ENCODE data around the gene TMEM51.
"Not testable (repeated sequence)": the region's sequence is repeated elsewhere in the genome, so short reads cannot be mapped to it uniquely, and the experiment has no call there.

Gene TMEM51

DNA sequence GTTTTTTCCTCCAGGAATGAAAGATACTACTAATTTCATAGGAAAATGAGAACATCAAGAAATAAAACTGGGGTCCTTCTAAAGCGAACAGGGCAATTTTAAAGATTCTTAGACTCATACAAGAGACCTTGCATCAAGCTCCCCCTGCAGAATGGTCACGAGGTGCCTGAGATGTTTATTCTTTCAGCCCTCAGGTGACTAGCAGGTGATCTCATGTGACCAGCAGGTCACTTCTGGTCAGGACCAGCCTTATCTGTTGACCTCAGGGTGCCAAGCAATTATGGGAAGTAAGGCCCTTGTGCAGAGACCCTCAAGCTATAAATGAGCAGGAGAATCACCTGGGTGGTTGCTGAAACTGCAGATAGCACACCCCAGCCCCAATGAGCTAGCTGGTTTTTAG is 20.6 kb upstream of the TMEM51 start:
- in situ Hi-C loops (cut with MboI; ENCODE audit: low pct_unique_long_range_greater_than_20kb, low sequenced_read_pairs, unreplicated experiment), result loop anchor here (25.0 kb wide), 1 partner anchor 279 kb away; the partner anchor contains the start of gene EFHD2
- TF ChIP-seq, protein P1, sequence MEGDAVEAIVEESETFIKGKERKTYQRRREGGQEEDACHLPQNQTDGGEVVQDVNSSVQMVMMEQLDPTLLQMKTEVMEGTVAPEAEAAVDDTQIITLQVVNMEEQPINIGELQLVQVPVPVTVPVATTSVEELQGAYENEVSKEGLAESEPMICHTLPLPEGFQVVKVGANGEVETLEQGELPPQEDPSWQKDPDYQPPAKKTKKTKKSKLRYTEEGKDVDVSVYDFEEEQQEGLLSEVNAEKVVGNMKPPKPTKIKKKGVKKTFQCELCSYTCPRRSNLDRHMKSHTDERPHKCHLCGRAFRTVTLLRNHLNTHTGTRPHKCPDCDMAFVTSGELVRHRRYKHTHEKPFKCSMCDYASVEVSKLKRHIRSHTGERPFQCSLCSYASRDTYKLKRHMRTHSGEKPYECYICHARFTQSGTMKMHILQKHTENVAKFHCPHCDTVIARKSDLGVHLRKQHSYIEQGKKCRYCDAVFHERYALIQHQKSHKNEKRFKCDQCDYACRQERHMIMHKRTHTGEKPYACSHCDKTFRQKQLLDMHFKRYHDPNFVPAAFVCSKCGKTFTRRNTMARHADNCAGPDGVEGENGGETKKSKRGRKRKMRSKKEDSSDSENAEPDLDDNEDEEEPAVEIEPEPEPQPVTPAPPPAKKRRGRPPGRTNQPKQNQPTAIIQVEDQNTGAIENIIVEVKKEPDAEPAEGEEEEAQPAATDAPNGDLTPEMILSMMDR (IDR thresholded peaks at IDR 0.05; ENCODE audit: extremely low read depth, insufficient read depth, missing control alignments), result no peak
- no peak for DNase-seq (ENCODE audit: low spot score)

DNA sequence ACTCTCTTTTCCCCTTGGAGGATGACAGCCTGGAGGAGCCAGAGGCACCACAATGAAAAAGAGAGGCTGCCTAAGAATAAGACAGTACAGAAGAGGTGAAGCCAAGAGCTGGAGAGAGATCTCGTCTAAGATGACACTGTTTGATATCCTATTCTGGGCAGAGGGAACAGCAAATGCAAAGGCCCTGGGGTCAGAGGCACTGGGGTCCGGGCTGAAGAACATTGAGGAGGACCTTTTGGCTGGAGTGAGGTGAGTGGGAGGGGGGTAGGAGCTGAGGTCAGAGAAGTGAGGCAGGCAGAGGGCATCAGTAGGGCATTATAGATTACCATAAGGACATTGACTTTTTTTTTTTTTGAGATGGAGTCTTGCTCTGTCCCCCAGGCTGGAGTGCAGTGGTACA is 19.3 kb upstream of the TMEM51 start:
- TF ChIP-seq, protein P1 (IDR thresholded peaks at IDR 0.05; ENCODE audit: extremely low read depth, insufficient read depth, missing control alignments), result no peak
- no peak for DNase-seq (ENCODE audit: low spot score)
- in situ Hi-C loops (cut with MboI; ENCODE audit: low pct_unique_long_range_greater_than_20kb, low sequenced_read_pairs, unreplicated experiment), result loop anchor here (25.0 kb wide), 1 partner anchor 278 kb away; the partner anchor contains the start of gene EFHD2

DNA sequence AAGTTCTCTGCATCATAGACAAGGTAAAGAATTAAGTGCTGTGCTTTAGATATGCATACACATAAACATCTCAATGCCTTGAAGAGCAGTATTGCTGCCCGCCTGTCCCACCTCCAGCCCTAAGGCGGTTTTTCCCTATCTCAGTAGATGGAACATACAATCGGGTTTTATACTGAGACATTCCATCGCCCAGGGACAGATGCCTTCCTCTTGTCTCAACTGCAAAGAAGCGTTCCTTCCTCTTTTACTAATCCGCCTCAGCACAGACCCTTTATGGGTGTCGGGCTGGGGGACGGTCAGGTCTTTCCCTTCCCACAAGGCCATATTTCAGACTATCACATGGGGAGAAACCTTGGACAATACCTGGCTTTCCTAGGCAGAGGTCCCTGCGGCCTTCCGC is 17.9 kb upstream of the TMEM51 start:
- in situ Hi-C loops (cut with MboI; ENCODE audit: low pct_unique_long_range_greater_than_20kb, low sequenced_read_pairs, unreplicated experiment), result loop anchor here (25.0 kb wide), 1 partner anchor 277 kb away; the partner anchor contains the start of gene EFHD2
- DNase-seq (ENCODE audit: low spot score), result not testable (repeated sequence)

DNA sequence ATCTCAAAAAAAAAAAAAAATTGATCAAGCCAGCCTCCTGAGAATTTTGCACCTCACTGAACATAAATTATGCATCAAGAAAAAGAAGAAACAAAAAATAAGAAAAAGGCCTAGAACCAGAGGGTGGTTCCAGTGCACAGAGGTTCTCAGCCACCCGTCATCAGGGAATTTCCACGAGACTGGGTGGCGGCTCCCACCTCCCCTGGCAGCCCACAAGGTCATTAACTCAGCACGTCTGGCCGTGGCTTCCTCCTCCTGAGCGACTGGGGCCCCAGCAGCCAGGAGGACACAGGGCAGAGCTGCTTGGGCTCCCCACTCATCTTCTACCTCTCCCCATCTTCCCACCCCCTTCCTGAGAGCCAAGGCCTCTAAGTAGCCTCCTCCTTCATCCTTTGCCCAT is 15.7 kb upstream of the TMEM51 start:
- TF ChIP-seq, protein P1 (IDR thresholded peaks at IDR 0.05; ENCODE audit: extremely low read depth, insufficient read depth, missing control alignments), result no peak
- no peak for DNase-seq (ENCODE audit: low spot score)
- in situ Hi-C loops (cut with MboI; ENCODE audit: low pct_unique_long_range_greater_than_20kb, low sequenced_read_pairs, unreplicated experiment), result loop anchor here (25.0 kb wide), 1 partner anchor 274 kb away; the partner anchor contains the start of gene EFHD2

DNA sequence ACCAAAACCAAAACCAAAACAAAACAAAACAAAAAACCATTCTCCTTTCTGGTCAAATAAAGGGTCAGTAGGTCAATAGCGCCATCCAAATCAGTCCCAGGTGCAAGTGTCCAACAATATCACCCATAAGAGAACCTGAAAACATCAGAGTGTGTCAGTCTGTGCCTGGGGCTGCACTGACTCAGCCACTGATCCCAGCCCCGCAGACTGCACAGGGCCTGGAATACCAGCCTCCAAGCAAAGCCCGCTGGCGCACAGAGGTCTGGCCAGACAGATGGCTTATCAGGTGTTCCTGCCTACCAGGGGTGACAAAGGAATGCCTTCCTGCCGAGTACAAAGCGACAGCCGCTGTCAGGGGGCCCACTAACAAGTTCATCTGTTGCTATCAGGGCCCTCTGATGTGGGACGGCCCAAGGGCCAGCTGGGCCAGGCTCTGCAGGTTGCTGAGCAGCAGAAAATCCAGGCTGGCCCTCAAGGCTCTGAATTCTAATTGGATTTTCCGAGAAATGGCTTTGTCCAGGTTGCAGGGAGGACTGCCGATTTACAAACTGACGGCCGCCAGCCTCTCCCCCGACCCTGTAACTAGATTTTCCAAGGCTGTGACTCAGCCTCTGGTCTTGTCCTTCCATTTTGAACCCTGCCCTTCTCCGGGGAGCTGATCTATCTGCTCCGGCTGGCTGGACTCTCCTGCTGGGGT is 13.7 kb upstream of the TMEM51 start:
- in situ Hi-C loops (cut with MboI; ENCODE audit: low pct_unique_long_range_greater_than_20kb, low sequenced_read_pairs, unreplicated experiment), result loop anchor here (25.0 kb wide), 1 partner anchor 272 kb away; the partner anchor contains the start of gene EFHD2
- no peak for DNase-seq (ENCODE audit: low spot score)
- TF ChIP-seq, protein P1 (IDR thresholded peaks at IDR 0.05; ENCODE audit: extremely low read depth, insufficient read depth, missing control alignments), result no peak

DNA sequence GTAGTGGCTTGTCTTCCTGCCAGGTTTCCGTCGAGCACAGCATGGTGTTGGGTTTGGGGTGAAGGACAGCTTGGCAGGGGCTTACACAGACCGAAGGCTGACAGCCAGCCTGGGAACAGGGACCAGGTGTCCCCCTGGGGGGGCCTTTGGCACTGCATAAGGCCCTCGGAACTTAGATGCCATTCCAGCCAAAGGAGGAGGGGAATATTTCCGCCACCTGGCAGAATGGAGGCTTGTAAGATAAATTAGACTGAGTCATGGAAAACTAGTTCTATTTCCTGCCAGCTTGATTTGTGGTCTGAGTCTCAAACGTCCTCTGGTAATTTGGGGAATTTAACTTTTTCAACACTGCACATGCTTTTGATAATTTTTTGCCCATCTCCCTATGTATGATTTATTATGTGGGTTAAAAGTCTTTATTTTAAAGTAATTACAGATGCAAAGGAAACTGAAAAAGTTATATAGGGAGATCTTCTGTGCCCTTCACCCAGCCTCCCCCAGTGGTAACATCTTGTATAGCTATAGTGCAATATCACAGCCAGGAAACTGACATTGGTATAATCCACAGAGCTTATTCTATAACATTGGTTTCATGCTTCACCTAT is 11.5 kb upstream of the TMEM51 start:
- no peak for DNase-seq (ENCODE audit: low spot score)
- TF ChIP-seq, protein P1 (IDR thresholded peaks at IDR 0.05; ENCODE audit: extremely low read depth, insufficient read depth, missing control alignments), result no peak
- in situ Hi-C loops (cut with MboI; ENCODE audit: low pct_unique_long_range_greater_than_20kb, low sequenced_read_pairs, unreplicated experiment), result loop anchor here (25.0 kb wide), 1 partner anchor 270 kb away; the partner anchor contains the start of gene EFHD2

DNA sequence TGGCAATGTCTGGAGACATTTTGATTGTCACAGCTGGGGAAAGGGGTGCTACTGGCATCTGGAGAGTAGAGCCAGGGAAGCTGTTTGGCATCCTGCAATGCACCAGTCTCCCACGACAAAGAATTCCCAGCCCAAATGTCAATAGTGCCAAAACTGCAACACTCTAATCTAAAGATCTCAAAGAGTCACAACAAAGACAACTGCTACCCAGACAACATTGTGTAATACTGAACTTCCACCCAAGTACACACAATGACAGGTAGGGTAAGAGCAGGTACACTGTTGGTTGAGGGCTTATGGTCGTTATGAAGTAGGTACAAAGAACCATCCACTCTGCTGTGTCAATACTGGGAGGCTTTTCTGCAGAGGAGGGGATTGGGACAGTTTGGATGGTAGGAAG is 8.2 kb upstream of the TMEM51 start:
- no peak for DNase-seq (ENCODE audit: low spot score)
- in situ Hi-C loops (cut with MboI; ENCODE audit: low pct_unique_long_range_greater_than_20kb, low sequenced_read_pairs, unreplicated experiment), result loop anchor here (25.0 kb wide), 1 partner anchor 267 kb away; the partner anchor contains the start of gene EFHD2
- TF ChIP-seq, protein P1 (IDR thresholded peaks at IDR 0.05; ENCODE audit: extremely low read depth, insufficient read depth, missing control alignments), result no peak

Measured in GM13977 (cell line).